ENCODE results near the gene OR1J2. TPM values are rescaled to one million over a fixed set of nuclear protein-coding genes. Genes with fewer than 3 reads are reported as not detected.

OR1J2 gene
- total and polyA plus RNA-seq, 2 of the 8 experiments (the other 6 are each of a cell fraction or from before 2014, with no cell fraction given) = not detected

GRCh38 chr9:122526602-122527001 is 16.0 kb downstream of the OR1J2 start:
- Histone ChIP-seq H3K4me3 (ENCODE audit: extremely low read depth in 1 of 4, insufficient read depth in 2 of 4, low read depth in 3 of 4, low read length in 4 of 4) (no peak overlapping the region), H3K9ac (replicated peaks in 1 of 4; ENCODE audit: extremely low read depth in 1 of 4, low read depth in 3 of 4, low read length in 3 of 4) (no peak overlapping the region), H3K14ac (ENCODE audit: insufficient read length) (no peak overlapping the region), H3K27me3 (replicated peaks in 1 of 4; ENCODE audit: control insufficient read depth in 3 of 4, extremely low read depth in 1 of 4, insufficient read depth in 3 of 4, low read length in 3 of 4) (no peaks in the 10 kb centered on the region), H2AFZ (ENCODE audit: low read length) (no peak overlapping the region), H3K18ac (ENCODE audit: extremely low read depth, low read length) (no peak overlapping the region), H3K27ac (ENCODE audit: low read depth, low read length) (no peak overlapping the region), H4K20me1 (replicated peaks in 1 of 2; ENCODE audit: control insufficient read depth in 1 of 2, insufficient read depth in 2 of 2, low read length in 2 of 2) (no peaks in the 10 kb centered on the region), H4K8ac (ENCODE audit: extremely low read depth, insufficient read depth, low read length) (no peak overlapping the region), H2BK20ac (ENCODE audit: low read length) (no peak overlapping the region), H2BK15ac (ENCODE audit: low read length) (no peak overlapping the region), H3K79me2 (ENCODE audit: control insufficient read depth in 1 of 2, insufficient read depth in 2 of 2, low read length in 2 of 2) (no peaks in the 10 kb centered on the region), H2BK120ac (replicated peaks; ENCODE audit: low read depth, low read length) (no peak overlapping the region), H4K91ac (replicated peaks; ENCODE audit: insufficient read length, low read length) (no peak overlapping the region), H4K5ac (ENCODE audit: insufficient read length, low read depth, low read length) (no peak overlapping the region), H3K23ac (ENCODE audit: insufficient read length) (no peak overlapping the region), H3K4ac (replicated peaks; ENCODE audit: insufficient read length, low read depth, low read length) (no peak overlapping the region), H2AK5ac (ENCODE audit: low read depth, low read length) (no peak overlapping the region), H2BK12ac (ENCODE audit: low read depth, low read length) (no peak overlapping the region), H3K23me2 (ENCODE audit: low read depth, low read length) (no peaks in the 10 kb centered on the region; the same call in 1 of the 2 replicates), H2BK5ac (ENCODE audit: low read depth, low read length) (no peak overlapping the region), H3K36me3 (ENCODE audit: control insufficient read depth in 2 of 4, insufficient read depth in 4 of 4, low read length in 3 of 4) (no peaks in the 10 kb centered on the region; a peak in 1 of 8 replicates), H3K4me2 (ENCODE audit: insufficient read depth in 1 of 2, low read depth in 2 of 2, low read length in 2 of 2) (no peak overlapping the region), H3K79me1 (ENCODE audit: low read depth, low read length) (no peaks in the 10 kb centered on the region), H3K9me3 (ENCODE audit: insufficient read depth in 2 of 2, low read depth in 1 of 2, low read length in 1 of 2) (peaks cover 78 to 81% of the 10 kb centered on the region in 2 experiments), H3K4me1 (replicated peaks in 1 of 4; ENCODE audit: control insufficient read depth in 3 of 4, insufficient read depth in 4 of 4, low read length in 3 of 4) (no peaks in the 10 kb centered on the region), H3K56ac (replicated peaks; ENCODE audit: insufficient read length, low read depth, low read length) (no peak overlapping the region)
- WGBS, 2 experiments (ENCODE audit: extremely low coverage in 1 of 2, insufficient coverage in 1 of 2, insufficient read length in 1 of 2, insufficient replicate concordance in 2 of 2, low coverage in 1 of 2, low lambda C conversion rate in 2 of 2, missing lambda C conversion rate in 1 of 2) = 74% methylated on average over 10 of the region's 10 CpGs; no CpG with 5 or more reads in 1 of the 2 experiments
- no peak for FAIRE-seq
- ChIA-PET CTCF (ENCODE audit: partially characterized antibody) (no interaction called here), POLR2A (ENCODE audit: partially characterized antibody) (no interaction called here)
- DNase-seq (ENCODE audit: low read depth in 1 of 2, low spot score in 2 of 2) = no peak
- TF ChIP-seq CHD1 (IDR thresholded peaks at IDR 0.05; ENCODE audit: low read depth, low read length) = no peak
- no peak for TF ChIP-seq HDAC2 (IDR thresholded peaks at IDR 0.05; ENCODE audit: borderline replicate concordance in 1 of 2, low read depth in 2 of 2, low read length in 2 of 2)
- TF ChIP-seq POU5F1 (IDR thresholded peaks at IDR 0.05; ENCODE audit: low read depth, low read length) = no peak
- no peak for TF ChIP-seq CTBP2 (IDR thresholded peaks at IDR 0.05; ENCODE audit: borderline replicate concordance, insufficient read depth, insufficient read length, low read length)
- TF ChIP-seq CBX8 (IDR thresholded peaks at IDR 0.05; ENCODE audit: borderline replicate concordance, low read depth, low read length) = no peak
- no peak for TF ChIP-seq EZH2 (IDR thresholded peaks at IDR 0.05; ENCODE audit: low read depth, low read length, severe bottlenecking)
- no peak for TF ChIP-seq POLR2A (IDR thresholded peaks at IDR 0.05; ENCODE audit: control extremely low read depth in 1 of 2, low read depth in 2 of 2, low read length in 2 of 2)
- TF ChIP-seq SP4 (IDR thresholded peaks at IDR 0.05; ENCODE audit: low read length) = no peak
- no peak for TF ChIP-seq GTF2F1 (IDR thresholded peaks at IDR 0.05; ENCODE audit: borderline replicate concordance, low read depth, low read length)
- no peak for TF ChIP-seq CTCF (IDR thresholded peaks at IDR 0.05; ENCODE audit: control extremely low read depth in 1 of 3, insufficient read depth in 1 of 3, low read depth in 1 of 3, low read length in 3 of 3)
- no peak for TF ChIP-seq RXRA (IDR thresholded peaks at IDR 0.05; ENCODE audit: insufficient read depth, low read depth, low read length)
- no peak for TF ChIP-seq SRF (IDR thresholded peaks at IDR 0.05; ENCODE audit: low read depth, low read length)

Measured in H1 (cell line).